Neuron (in vitro differentiated cells): ENCODE data around the gene RAB11A.

ENCODE experiments used
- H2AFZ ChIP-seq: one replicate; pipeline ENCODE4 v1.6.1; 2013; ENCODE audit warnings: low read depth, mild to moderate bottlenecking, inconsistent platforms, low read length, moderate library complexity
- H3K27me3 ChIP-seq: one replicate; pipeline ENCODE4 v1.6.1; 2013; ENCODE audit warnings: low read length; ENCODE audit not compliant: insufficient read depth
- H3K36me3 ChIP-seq: one replicate; pipeline ENCODE4 v1.6.1; 2013; ENCODE audit warnings: low read length; ENCODE audit not compliant: insufficient read depth
- H3K4me1 ChIP-seq: one replicate; pipeline ENCODE4 v1.6.1; 2013; ENCODE audit warnings: low read length; ENCODE audit not compliant: insufficient read depth
- H3K4me3 ChIP-seq: 2 replicates; pipeline ENCODE4 v1.5.1; 2013; ENCODE audit warnings: mild to moderate bottlenecking, low read length, moderate library complexity
- H3K9me3 ChIP-seq: one replicate; pipeline ENCODE4 v1.6.1; 2013; ENCODE audit warnings: low read length

Gene RAB11A

GRCh38 chr15:65904301-65904700 lies 35.0 kb downstream of the RAB11A start:
- Histone ChIP-seq H3K4me3 (no peak overlapping the region), H3K4me1 (peaks cover 11% of the 10 kb centered on the region), H3K27me3 (no peaks in the 10 kb centered on the region), H2AFZ (no peak overlapping the region), H3K9me3 (no peaks in the 10 kb centered on the region), H3K36me3 (peaks cover 41% of the 10 kb centered on the region)

DNA sequence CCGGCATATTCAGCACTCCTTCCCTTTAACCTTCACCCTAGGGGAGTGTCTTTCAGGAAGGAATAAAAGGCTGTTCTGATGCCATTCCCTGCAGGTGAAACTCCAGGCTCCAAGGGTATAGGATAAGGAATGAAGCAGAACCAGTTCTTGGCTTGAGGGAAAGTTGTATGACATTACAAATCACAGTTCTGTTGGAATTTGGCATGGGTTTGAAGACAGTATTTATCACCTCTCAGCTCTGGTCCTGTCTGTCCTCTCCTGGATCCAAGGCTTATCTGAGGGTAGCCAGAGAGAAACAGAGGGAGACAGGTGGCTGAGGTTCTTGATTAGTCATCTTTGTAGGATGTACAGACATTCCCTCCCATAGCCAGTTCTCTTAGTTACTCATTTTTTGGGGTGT lies 37.1 kb downstream of the RAB11A start:
- Histone ChIP-seq H3K27me3 (no peaks in the 10 kb centered on the region), H2AFZ (no peak overlapping the region), H3K36me3 (peaks cover 28% of the 10 kb centered on the region), H3K4me1 (peaks cover 11% of the 10 kb centered on the region), H3K9me3 (no peaks in the 10 kb centered on the region), H3K4me3 (no peak overlapping the region)

DNA sequence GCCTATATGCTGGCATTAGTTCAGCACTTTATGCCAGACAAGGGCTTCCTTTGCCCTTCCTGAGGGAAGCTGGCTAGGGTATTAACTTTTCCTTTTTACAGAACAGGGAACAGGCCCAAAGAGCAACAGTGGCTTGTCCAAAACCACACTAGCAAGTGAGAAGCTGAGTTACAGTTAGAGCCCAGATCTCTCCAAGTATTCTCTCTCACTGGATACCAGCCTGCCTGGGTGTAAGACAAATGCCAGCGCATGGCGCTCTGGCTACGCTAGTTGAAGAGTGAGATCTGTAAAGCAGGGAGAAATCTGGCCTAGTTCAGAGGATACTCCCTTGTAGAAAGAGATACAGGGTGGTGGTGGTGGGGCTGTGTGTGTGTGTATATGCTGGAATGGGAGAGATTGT lies 38.4 kb downstream of the RAB11A start:
- Histone ChIP-seq H3K9me3 (no peaks in the 10 kb centered on the region), H2AFZ (no peak overlapping the region), H3K4me3 (no peak overlapping the region), H3K36me3 (peaks cover 32% of the 10 kb centered on the region), H3K4me1 (peaks cover 8% of the 10 kb centered on the region), H3K27me3 (no peaks in the 10 kb centered on the region)

DNA sequence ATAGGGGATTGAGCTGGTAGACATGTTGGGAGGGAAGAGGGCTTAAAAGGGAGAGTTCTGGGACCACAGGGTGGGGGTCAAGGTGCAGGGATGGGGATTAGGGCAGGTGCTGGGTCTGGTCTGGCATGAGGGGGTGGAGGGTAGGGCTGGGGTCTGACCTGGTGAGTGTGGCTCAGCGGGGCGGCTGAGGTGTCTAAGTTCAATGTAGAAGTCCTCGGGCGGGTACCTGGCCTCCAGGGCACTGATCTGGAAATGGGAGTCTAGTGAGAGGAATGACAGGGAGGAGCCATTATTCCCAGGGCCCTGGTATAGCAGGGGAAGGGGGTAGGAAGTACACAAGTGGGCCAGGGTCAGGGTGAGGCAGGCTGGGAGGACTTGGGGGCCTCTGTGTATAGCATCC lies 39.6 kb downstream of the RAB11A start:
- peaks cover 32% of the 10 kb centered on the region for H3K36me3 ChIP-seq
- H3K4me1 ChIP-seq: no peaks in the 10 kb centered on the region
- no peak overlapping the region for H3K4me3 ChIP-seq
- H3K9me3 ChIP-seq: no peaks in the 10 kb centered on the region
- no peak overlapping the region for H2AFZ ChIP-seq
- H3K27me3 ChIP-seq: no peaks in the 10 kb centered on the region

GRCh38 chr15:65909831-65910230 lies 40.5 kb downstream of the RAB11A start:
- Histone ChIP-seq H3K4me3 (no peak overlapping the region), H3K9me3 (no peaks in the 10 kb centered on the region), H3K36me3 (peaks cover 27% of the 10 kb centered on the region), H3K4me1 (no peaks in the 10 kb centered on the region), H2AFZ (no peak overlapping the region), H3K27me3 (no peaks in the 10 kb centered on the region)

DNA sequence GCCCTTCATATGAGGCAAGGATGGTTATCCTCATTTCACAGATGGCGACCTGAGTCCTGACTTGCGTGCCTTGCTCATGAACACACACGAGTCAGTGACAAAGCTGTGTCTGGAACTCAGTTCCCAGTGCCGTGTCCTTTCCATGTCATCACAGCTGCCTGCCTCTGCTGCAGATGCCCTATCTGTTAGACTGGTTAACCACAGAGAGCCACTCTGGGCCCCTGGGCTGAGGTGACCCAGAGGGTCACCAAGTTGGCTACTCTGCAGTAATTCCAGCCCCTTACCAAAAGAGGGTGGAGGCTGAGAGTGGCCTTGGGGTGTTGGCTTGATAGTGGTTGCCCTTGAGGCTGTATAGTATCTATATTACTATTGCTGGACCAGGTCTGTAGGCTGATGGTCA lies 41.0 kb downstream of the RAB11A start:
- H3K4me3 ChIP-seq: no peak overlapping the region

GRCh38 chr15:65912235-65912634 lies 42.9 kb downstream of the RAB11A start:
- H3K4me1 ChIP-seq: peaks cover 4% of the 10 kb centered on the region
- no peaks in the 10 kb centered on the region for H3K27me3 ChIP-seq
- no peak overlapping the region for H3K4me3 ChIP-seq
- no peak overlapping the region for H2AFZ ChIP-seq
- H3K9me3 ChIP-seq: no peaks in the 10 kb centered on the region
- peaks cover 11% of the 10 kb centered on the region for H3K36me3 ChIP-seq

More for the DNA sequence above, 41.0 kb downstream of the RAB11A start:
- Histone ChIP-seq H3K27me3 (no peaks in the 10 kb centered on the region), H2AFZ (no peak overlapping the region), H3K9me3 (no peaks in the 10 kb centered on the region), H3K36me3 (peaks cover 24% of the 10 kb centered on the region), H3K4me1 (no peaks in the 10 kb centered on the region)

- H3K27me3 ChIP-seq: no peaks in the 10 kb centered on the region
- peaks cover 4% of the 10 kb centered on the region for H3K4me1 ChIP-seq
- no peak overlapping the region for H3K4me3 ChIP-seq
- H3K9me3 ChIP-seq: no peaks in the 10 kb centered on the region
- H3K36me3 ChIP-seq: peaks cover 10% of the 10 kb centered on the region
- H2AFZ ChIP-seq: no peak overlapping the region
These were observed 44.4 kb downstream of the RAB11A start for GRCh38 chr15:65913631-65914199.

DNA sequence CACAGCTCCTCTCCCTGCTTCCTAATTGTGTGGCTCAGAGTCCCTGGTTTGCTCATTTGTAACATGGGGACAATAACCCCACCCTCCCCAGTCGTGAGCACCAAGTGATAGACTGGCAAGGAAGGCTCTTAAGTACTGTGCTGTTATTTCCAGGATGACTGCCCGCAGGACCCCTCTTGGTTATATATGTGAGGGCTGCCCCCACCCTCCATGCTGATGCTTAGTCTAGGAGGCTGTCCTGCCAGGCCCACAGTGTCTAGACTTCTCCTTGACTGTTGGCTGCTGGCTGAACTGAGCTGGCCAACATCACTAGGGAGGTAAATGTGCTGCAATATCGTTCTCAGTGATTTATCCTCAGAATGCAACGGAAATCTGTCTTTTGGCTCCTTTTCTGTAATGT lies 45.1 kb downstream of the RAB11A start:
- Histone ChIP-seq H3K27me3 (no peaks in the 10 kb centered on the region), H3K4me1 (peaks cover 4% of the 10 kb centered on the region)

DNA sequence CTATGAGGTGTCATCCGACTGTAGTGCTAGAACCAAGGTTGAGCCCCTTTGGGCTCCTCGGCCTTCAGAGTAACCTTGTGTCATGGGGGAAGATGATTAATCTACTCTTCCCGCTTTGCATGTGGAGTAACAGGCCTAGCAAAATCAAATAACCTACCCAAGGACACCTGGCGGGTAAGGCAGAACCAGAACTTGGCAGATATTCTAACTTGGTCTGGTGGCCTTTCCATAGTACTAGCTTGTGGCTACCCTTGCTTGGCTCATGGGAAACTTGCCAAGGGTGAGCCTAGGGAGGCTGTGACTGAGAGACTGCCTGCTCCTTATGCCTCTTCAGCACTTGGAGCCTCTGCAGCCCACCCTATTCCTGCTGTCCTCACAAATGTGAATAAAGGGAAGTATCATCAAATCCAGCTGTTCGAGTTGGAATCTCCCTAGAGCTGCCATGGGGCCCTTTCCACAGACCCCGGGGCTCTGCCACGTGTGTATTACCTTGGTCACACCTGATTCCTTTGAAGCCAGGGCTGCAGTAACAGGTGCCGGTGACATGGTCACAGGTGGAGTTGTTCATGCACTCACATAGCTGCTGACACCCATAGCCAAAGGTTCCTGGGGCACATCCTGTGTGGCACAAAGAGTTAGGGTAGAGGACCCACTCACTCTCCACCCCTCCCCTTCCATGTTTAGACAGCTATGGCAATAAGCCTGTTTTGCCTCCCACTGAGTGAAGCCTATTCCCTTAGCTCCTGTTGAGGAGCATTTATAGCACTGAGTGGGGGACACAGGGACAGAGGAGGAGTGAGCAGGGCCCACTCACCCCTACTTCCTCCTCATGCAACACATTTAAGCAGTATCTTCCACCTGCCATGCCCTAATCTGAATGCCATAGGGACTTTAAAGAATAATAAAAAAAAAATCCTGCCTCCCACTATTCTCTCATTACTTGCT lies 46.0 kb downstream of the RAB11A start:
- Histone ChIP-seq H3K4me3 (no peak overlapping the region), H3K27me3 (no peaks in the 10 kb centered on the region), H3K4me1 (peaks cover 4% of the 10 kb centered on the region), H3K9me3 (no peaks in the 10 kb centered on the region), H2AFZ (no peak overlapping the region), H3K36me3 (peaks cover 4% of the 10 kb centered on the region)

More for the DNA sequence above, 45.1 kb downstream of the RAB11A start:
- peaks cover 10% of the 10 kb centered on the region for H3K36me3 ChIP-seq
- H2AFZ ChIP-seq: no peak overlapping the region
- H3K4me3 ChIP-seq: no peak overlapping the region
- H3K9me3 ChIP-seq: no peaks in the 10 kb centered on the region

- H3K4me1 ChIP-seq: peaks cover 4% of the 10 kb centered on the region
- no peak overlapping the region for H3K4me3 ChIP-seq
- no peaks in the 10 kb centered on the region for H3K9me3 ChIP-seq
- peaks cover 3% of the 10 kb centered on the region for H3K36me3 ChIP-seq
- H3K27me3 ChIP-seq: no peaks in the 10 kb centered on the region
- no peak overlapping the region for H2AFZ ChIP-seq
These were observed 46.9 kb downstream of the RAB11A start for GRCh38 chr15:65916041-65916663.

DNA sequence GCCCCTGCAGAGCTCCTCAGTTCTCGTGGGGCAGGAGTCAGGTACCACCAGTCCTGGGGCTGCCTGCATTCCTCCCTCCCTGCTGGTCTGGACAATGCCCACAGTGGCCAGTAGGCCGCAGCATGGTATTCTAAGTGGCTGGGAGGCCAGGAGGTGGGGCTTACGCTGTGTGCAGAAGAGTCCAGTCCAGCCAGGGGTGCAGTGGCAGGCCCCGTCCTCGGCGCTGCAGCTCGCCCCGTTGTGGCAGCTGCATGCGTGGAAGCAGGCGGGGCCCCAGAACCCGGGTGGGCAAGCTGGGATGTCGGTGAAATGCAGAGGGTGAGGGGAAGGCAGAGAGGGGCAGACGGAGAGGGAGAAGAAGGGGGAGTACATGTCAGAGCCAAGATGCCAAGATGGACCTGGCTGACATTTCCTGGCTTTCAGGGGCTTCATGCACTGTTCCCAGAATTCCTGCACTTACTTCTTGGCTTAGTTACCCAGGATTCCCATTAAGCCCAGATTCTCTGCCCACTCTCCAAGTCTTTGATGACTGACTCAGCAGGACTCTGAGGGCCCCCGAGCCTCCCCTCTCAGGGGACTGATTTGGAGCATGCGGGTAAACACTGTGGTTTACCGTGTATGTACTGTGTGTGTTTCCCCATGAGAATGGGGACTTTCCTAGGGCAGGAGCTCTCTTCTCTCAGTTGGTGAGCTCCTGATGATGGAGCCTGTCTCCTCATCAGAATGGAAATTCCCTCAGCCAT lies 47.5 kb downstream of the RAB11A start:
- Histone ChIP-seq H3K4me1 (peaks cover 4% of the 10 kb centered on the region), H3K9me3 (no peaks in the 10 kb centered on the region), H3K4me3 (no peak overlapping the region)

DNA sequence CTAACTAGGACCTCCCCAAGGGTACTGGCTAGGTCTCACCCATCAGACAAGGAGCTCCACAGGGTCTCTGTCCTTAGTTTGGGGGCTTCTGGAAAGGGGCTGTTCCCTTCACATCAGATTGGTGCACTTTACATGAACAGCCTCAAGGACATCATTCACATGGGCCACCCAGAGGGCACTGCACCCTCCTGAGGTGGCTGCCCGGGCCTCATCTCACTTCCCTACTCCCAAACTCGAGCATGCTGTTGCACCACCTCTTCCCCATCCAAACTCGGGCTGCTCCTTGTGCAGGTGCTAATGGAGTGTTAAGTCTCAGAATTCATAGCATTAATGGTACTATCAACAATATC lies 48.1 kb downstream of the RAB11A start:
- Histone ChIP-seq H3K27me3 (no peaks in the 10 kb centered on the region), H2AFZ (no peak overlapping the region), H3K4me3 (no peak overlapping the region), H3K9me3 (no peaks in the 10 kb centered on the region), H3K36me3 (no peaks in the 10 kb centered on the region), H3K4me1 (peaks cover 4% of the 10 kb centered on the region)

More for the DNA sequence above, 47.5 kb downstream of the RAB11A start:
- peaks cover 3% of the 10 kb centered on the region for H3K36me3 ChIP-seq
- no peak overlapping the region for H2AFZ ChIP-seq
- H3K27me3 ChIP-seq: no peaks in the 10 kb centered on the region
